GM21526 (cell line): Measurements from ENCODE around the gene ZPBP2.
"Not testable (repeated sequence)": the region's sequence is repeated elsewhere in the genome, so short reads cannot be mapped to it uniquely, and the experiment has no call there.

Experiments used
- ATAC-seq: cut with Tn5 transposase; IDR thresholded peaks from one replicate; pipeline ENCODE4 v1.9.1; 2021; ENCODE audit warnings: moderate library complexity; ENCODE audit not compliant: unreplicated experiment, low FRiP score

The ZPBP2 gene

GRCh38 chr17:39867880-39868553 is at the start of gene ZPBP2:
TSS of gene ZPBP2 (plus strand) at chr17:39868202. CDS start at chr17:39868355, 153 bp downstream.
- no peak for ATAC-seq

DNA sequence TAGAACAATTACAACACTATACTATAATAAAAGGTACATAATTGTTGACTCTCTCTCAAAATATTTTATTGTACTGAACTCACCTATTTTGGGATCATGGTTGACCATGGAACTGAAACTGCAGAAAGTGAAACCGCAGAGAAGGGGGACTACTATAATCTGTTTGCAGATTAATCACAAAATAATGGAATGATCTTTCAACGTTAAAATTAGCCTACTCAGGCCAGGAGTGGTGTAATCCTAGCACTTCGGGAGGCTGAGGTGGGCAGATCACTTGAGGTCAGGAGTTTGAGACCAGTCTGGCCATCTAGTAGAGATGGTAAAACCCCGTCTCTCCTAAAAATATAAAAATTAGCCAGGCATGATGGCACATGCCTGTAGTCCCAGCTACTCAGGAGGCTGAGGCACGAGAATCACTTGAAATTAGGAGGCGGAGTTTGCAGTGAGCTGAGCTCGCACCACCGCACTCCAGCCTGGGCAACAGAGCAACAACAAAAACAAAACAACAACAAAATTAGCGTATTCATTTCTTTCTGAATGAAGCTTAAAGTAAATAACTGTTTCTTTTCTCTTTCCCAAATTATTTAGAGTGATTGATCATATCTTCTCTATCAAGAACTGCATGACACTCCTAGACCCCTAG is 49.5 kb upstream of the ZPBP2 start:
- no peak for ATAC-seq

- ATAC-seq, result no peak
Measured at GRCh38 chr17:39820541-39820940, 47.5 kb upstream of the ZPBP2 start.

DNA sequence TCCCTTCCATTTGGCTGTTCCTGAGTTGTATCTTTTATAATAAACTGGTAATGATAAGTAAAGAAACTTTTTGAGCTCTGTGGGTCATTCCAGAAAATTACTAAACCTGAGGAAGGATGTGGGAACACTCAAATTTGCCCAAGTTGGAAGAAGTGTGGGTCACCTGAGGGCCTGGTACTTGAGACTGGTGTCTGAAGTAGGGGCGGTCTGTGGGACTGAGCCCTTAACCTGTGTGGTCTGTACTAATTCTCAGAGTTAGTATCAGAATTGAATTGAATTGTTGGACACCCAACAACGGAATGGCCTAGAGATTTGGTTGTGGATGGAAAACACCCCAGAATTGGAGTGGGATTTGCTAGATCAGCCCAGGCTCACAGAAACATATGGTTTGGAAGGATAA is 47.0 kb upstream of the ZPBP2 start:
- ATAC-seq, result no peak

DNA sequence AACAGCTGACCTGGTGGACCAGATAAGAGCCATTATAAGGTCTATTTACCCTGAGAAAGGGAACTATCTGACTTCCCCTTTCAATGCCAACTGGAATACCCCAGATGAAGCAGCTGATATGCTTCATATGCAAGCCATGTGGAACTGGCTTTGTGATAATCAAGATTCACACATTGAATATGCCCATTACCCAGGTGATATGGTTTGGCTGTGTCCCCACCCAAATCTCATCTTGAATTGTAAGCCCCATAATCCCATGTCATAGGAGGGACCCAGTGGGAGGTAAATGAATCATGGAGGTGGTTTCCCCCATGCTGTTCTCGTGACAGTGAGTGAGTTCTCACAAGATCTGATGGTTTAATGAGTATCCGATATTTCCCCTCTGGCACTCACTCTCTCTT is 46.0 kb upstream of the ZPBP2 start:
- ATAC-seq, result no peak

- no peak for ATAC-seq
Measured at GRCh38 chr17:39823407-39824054, 44.5 kb upstream of the ZPBP2 start.

GRCh38 chr17:39826334-39826733 is 41.7 kb upstream of the ZPBP2 start:
- ATAC-seq, result no peak

DNA sequence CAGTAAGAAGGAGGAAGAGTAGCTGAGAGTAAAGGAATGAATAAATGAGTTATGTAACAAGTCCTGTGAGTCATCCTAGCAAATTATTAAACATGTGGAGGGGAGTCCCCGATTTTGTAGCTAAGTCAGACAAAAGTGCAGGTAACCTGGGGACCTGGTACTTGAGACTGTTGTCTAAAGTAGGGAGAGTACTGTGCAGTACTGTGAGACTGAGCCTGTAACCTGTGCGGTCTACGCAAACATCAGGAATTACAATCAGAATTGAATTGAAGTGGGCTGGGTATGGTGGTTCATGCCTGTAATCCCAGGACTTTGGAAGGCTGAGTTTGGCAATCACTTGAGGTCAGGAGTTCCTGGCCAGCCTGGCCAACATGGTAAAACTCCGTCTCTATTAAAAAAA is 39.6 kb upstream of the ZPBP2 start:
- no peak for ATAC-seq

DNA sequence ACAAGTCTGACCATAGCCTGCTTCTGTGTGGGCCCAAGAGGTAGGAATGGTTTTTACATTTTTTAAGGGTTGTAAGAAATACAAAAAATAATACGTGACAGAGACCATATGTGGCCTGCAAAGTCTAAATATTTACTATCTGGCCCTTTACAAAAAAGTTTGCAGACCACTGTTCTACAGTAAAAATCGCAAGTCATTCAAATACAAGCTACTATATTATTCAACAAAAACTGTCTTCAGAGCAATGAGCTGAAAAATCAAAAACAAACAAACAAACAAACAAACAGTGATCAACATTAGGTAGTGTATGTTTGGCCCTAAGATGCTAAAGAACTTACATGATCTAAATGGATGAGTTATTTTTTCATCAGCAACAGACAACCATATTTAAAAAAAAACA is 36.4 kb upstream of the ZPBP2 start:
- no peak for ATAC-seq

DNA sequence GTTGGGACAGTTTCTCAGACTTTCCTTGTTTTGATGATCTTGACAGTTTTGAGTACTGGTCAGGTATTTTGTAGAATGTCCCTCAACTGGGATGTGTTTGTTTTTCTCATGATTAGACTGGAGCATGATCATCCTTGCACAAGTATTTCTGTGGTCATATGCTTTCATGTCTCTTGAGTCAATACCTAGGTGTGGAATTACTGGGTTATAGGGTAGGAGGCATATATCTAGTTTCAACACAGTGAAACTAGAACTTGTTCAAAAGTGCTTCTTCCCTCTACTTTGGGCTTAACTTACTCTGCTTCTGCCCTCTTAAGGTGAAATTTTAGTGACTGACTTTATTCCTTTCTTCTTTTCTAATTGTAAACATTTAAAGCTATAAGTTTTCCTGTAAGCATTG is 34.0 kb upstream of the ZPBP2 start:
- ATAC-seq, result no peak

DNA sequence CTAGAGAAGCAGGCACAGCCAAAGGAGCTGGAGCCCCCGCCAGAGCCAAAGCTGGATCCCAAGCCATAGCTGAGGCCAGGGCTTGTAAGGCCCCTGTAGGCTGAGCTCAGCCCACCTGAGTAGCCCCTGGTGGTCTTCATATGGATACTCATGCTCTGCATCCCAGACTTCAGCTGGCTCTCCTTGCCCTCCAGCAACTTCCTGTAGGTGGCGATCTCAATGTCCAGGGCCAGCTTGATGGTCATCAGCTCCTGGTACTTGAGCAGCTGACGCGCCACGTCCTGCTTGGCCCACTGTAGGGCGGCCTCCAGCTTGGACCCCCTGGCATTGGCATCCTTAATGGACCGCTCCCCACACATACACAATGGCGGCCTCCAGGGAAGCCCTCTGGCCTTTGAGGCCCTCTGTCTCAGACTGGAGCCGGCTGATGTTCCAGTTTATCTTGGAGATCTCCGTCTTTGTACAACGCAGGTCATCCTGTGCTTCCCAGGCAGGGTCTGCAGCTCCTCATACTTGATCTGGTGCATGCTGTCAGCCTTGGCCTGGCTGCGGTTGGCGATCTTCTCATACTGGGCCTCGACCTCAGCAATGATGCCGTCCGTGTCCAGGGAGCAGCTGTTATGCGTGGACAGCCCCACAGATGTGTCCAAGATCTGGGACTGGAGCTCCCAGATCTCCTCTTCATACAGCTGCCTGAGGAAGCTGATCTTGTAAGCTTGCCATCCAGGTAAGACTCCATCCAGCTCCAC is 32.8 kb upstream of the ZPBP2 start:
- no peak for ATAC-seq

- ATAC-seq, result no peak
Measured at GRCh38 chr17:39836117-39836516, 31.9 kb upstream of the ZPBP2 start.

DNA sequence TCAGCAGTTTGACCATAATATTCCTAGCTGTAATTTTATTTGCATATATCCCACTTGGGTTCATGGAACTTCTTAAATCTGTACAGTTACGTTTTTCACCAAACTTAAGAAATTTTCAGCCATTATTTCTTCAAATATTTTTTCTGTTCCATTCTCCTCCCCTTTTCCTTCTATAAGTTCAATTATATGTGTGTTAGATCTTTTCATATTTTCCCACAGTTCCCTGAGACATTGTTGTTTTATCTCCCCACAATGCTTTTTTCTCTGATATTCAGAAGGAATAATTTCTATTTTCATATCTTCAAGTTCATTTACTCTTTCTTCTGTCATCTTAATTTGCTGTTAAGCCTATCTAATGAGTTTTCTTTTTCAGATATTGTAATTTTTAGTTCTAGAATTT is 29.9 kb upstream of the ZPBP2 start:
- no peak for ATAC-seq

- ATAC-seq, result no peak
Measured at GRCh38 chr17:39838784-39839183, 29.2 kb upstream of the ZPBP2 start.

DNA sequence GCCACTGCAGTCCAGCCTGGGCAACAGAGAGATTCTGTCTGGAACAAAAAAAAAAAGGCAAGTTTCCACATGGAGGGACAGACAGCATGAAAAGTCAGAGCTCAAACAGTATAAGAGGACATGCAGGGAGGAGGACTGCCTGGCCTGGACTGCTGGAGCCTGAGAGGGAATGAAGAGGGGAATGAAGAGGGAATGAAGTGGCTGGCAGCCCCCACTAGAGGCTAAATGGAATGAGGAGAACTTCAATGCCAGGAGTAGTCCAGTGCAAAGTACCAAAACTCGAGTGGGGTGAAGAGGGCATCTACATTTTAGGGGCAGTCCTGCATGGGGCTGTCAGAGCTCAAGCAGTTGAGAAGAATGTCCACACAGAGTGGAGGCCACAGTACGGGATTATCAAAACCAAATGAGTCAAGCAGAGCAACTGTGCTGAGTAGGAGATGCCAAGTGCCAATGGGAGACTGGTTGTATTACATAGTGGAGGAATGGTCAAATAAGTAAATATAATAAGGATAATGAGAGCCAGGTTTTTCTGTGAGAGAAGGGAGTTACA is 26.8 kb upstream of the ZPBP2 start:
- ATAC-seq, result no peak

GRCh38 chr17:39845052-39845846 is 22.8 kb upstream of the ZPBP2 start:
- no peak for ATAC-seq

DNA sequence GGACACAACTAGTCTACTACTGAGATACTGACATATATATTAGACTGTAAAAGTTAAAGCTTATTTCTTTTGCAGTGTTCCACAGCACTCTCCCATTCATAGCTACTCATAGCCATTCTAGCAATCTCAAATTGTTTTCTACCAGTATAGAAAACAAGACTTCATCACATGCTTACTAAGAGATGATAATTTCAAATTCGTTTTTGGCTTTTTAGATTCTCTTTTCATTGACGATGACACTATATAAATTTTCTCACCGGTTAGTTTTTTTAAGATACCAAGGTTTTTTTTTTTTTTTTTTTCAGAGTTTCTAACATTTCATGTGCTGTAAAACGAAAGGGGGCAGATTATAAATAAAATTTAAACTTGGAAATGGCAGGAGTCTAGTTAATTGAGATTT is 21.8 kb upstream of the ZPBP2 start:
- no peak for ATAC-seq

DNA sequence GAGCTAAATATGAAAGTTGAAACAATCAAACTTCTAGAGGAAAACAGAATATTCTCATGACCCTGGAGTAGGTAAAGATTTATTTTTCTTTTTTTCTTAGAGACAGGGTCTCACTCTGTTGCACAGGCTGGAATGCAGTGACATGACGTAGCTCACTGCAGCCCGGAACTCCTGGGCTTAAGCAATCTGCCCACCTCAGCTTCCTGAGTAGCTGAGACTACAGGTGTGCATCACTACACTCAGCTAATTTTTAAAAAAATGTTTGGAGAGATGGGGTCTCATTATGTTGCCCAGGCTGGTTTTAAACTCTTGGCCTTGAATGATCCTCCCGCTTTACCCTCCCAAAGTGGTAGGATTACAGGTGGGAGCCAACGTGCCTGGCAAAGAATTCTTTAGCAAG is 19.4 kb upstream of the ZPBP2 start:
- ATAC-seq, result no peak

- not testable (repeated sequence) for ATAC-seq
Measured at GRCh38 chr17:39850186-39850585, 17.8 kb upstream of the ZPBP2 start.

- no peak for ATAC-seq
Measured at GRCh38 chr17:39852239-39852638, 15.8 kb upstream of the ZPBP2 start.
